Activated naive CD8-positive, alpha-beta T cell (primary cell): ENCODE measurements around the gene OR2D2.
"Not testable (repeated sequence)": the region's sequence is repeated elsewhere in the genome, so short reads cannot be mapped to it uniquely, and the experiment has no call there.

Source experiments
- H3K27ac Mint-ChIP-seq: one replicate; pipeline ENCODE4 v1.8.0; 2021; ENCODE audit warnings: mixed read lengths
- H3K27me3 Mint-ChIP-seq: one replicate; pipeline ENCODE4 v1.8.0; 2021; ENCODE audit warnings: mixed read lengths
- H3K36me3 Mint-ChIP-seq: one replicate; pipeline ENCODE4 v1.8.0; 2021; ENCODE audit warnings: mixed read lengths
- H3K4me1 Mint-ChIP-seq: one replicate; pipeline ENCODE4 v1.8.0; 2021; ENCODE audit warnings: low read depth, mixed read lengths
- H3K4me3 Mint-ChIP-seq: one replicate; pipeline ENCODE4 v1.8.0; 2021; ENCODE audit warnings: mild to moderate bottlenecking, mixed read lengths
- H3K9me3 Mint-ChIP-seq: one replicate; pipeline ENCODE4 v1.8.0; 2021; ENCODE audit warnings: low read depth, mixed read lengths

Gene OR2D2

GRCh38 chr11:6854801-6855200 lies 37.5 kb downstream of the OR2D2 start:
- H3K9me3 Mint-ChIP-seq = peaks cover 21% of the 10 kb centered on the region
- H3K27me3 Mint-ChIP-seq = peaks cover 18% of the 10 kb centered on the region
- H3K36me3 Mint-ChIP-seq, H3K4me1 Mint-ChIP-seq, H3K4me3 Mint-ChIP-seq, H3K27ac Mint-ChIP-seq: not testable (repeated sequence)

- Mint-ChIP-seq H3K27ac (no peak overlapping the region), H3K4me1 (no peaks in the 10 kb centered on the region), H3K9me3 (peaks cover 15% of the 10 kb centered on the region), H3K36me3 (peaks cover 6% of the 10 kb centered on the region), H3K27me3 (peaks cover 26% of the 10 kb centered on the region), H3K4me3 (no peak overlapping the region)
These were observed 41.8 kb downstream of the OR2D2 start for GRCh38 chr11:6850526-6850925.

- peaks cover 2% of the 10 kb centered on the region for H3K36me3 Mint-ChIP-seq
- no peak within 1 kb of the TSS for H3K27ac Mint-ChIP-seq
- no peak within 1 kb of the TSS for H3K4me3 Mint-ChIP-seq
- peaks cover 26% of the 10 kb centered on the region for H3K27me3 Mint-ChIP-seq
- H3K9me3 Mint-ChIP-seq = peaks cover 2% of the 10 kb centered on the region
- no peaks in the 10 kb centered on the region for H3K4me1 Mint-ChIP-seq
These were observed 46.9 kb downstream of the OR2D2 start, which contains the start of gene OR10A5 for GRCh38 chr11:6845383-6845782. OR10A5 (plus strand) TSS chr11:6845683; CDS start chr11:6845683, 0 bp downstream.

- Mint-ChIP-seq H3K27me3 (peaks cover 24% of the 10 kb centered on the region), H3K4me1 (no peaks in the 10 kb centered on the region), H3K4me3 (no peak overlapping the region), H3K27ac (no peak overlapping the region), H3K36me3 (no peaks in the 10 kb centered on the region), H3K9me3 (no peaks in the 10 kb centered on the region)
These were observed 47.9 kb downstream of the OR2D2 start for GRCh38 chr11:6844356-6844755.

- Mint-ChIP-seq H3K4me1 (no peaks in the 10 kb centered on the region), H3K4me3 (no peak overlapping the region), H3K27me3 (peaks cover 22% of the 10 kb centered on the region), H3K9me3 (no peaks in the 10 kb centered on the region), H3K36me3 (no peaks in the 10 kb centered on the region), H3K27ac (no peak overlapping the region)
These were observed 48.6 kb downstream of the OR2D2 start for GRCh38 chr11:6843670-6844069.

GRCh38 chr11:6841694-6842093 lies 50.6 kb downstream of the OR2D2 start:
- Mint-ChIP-seq H3K4me3 (no peak overlapping the region), H3K4me1 (no peaks in the 10 kb centered on the region), H3K27me3 (peaks cover 16% of the 10 kb centered on the region), H3K9me3 (no peaks in the 10 kb centered on the region), H3K27ac (no peak overlapping the region), H3K36me3 (no peaks in the 10 kb centered on the region)
